HG02884 (cell line): Measurements from ENCODE around the gene PRAMEF20.

Source experiments
- ATAC-seq: cut with Tn5 transposase; IDR thresholded peaks from one replicate; pipeline ENCODE4 v1.9.1; 2021; ENCODE audit warnings: mild to moderate bottlenecking, moderate library complexity; ENCODE audit not compliant: unreplicated experiment

The PRAMEF20 gene

DNA sequence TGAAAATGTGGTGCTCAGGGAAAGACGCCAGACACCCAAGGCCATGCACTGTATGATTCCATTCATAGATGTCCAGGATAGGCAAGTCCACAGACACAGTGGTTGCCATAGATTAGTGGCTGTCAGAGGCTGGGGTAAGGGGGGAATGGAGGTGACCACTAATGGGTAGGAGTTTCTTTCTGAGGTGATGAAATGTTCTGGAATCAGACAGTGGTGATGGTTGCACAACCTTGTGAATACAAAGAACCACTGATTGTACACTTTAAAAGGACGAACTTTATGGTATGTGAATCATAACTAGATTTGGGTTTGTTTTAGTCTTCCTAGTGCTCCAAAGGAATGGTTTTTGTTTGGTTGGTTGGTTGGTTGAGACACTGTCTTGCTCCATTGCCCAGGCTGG is 51.7 kb downstream of the PRAMEF20 start:
- ATAC-seq: no peak

DNA sequence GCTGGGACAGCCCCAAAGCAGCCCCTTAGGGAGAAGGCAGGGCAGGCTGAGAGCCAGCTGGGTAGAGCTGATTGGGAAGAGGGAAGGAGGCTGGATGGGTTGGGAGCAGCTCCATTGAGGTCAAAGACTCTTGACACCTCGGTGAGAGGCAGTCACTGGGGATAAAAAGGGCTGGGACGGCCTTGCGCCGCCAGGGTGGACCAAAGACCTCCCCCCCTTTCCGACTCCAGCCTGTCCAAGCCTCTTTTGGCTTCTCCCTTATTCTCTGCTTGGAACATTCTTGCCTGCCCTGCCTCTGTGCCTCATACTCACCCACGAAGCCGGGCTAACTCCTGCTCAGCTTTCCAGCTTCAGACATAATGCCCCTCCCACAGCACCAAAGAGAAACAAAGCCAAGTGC is 52.4 kb downstream of the PRAMEF20 start:
- ATAC-seq: no peak

DNA sequence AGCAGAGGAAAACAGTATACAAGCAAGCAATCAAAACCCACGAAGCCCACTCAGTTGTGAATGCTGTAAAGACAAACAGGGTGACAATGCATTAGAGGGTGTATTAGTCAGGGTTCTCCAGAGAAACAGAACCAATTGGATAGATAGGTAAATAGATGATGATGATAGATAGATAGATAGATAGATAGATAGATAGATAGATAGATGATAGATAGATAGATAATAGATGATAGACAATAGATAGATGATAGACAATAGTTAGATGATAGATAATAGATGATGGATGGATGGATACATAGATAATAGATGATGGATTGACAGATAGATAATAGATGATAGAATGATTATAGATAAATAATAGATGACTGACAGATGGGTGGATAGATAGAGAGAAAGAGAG is 55.3 kb downstream of the PRAMEF20 start:
- no peak for ATAC-seq

DNA sequence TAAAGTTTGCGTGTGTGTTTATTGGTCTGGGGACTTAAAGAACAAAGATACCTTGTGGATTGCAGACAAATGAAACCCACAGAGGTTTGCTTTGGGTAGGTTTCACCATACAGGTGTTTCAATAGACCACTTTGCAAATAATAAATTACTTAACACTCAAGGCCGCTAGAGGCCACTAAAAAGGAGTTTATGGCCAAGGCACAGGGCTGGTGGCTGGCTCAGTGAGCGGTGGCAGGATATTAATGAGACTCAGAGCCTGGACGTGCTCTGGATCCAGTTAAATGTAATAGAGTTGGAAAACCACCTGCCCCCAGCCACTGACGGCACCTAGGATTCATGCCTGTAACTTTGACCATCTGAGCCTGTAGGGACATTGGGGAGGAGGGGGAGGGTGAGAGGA is 59.1 kb downstream of the PRAMEF20 start:
- ATAC-seq: no peak
